HG03039 (cell line): ENCODE measurements around the gene EGFL8.
"Not testable (repeated sequence)": the region's sequence is repeated elsewhere in the genome, so short reads cannot be mapped to it uniquely, and the experiment has no call there.

Experiments
- ATAC-seq: cut with Tn5 transposase; IDR thresholded peaks from one replicate; pipeline ENCODE4 v1.9.1; 2021; ENCODE audit warnings: mild to moderate bottlenecking, moderate library complexity; ENCODE audit not compliant: unreplicated experiment

The EGFL8 gene

GRCh38 chr6:32194825-32195651 lies 30.6 kb downstream of the EGFL8 start:
- ATAC-seq: no peak

GRCh38 chr6:32195652-32195901 lies 31.2 kb downstream of the EGFL8 start:
- ATAC-seq: peak; percentile 76

GRCh38 chr6:32195902-32196681 lies 31.7 kb downstream of the EGFL8 start:
- peak; percentile 1 for ATAC-seq

- no peak for ATAC-seq
Measured at GRCh38 chr6:32196682-32197616, 32.6 kb downstream of the EGFL8 start.

GRCh38 chr6:32198345-32198696 lies 33.9 kb downstream of the EGFL8 start:
- ATAC-seq: no peak

- no peak for ATAC-seq
Measured at GRCh38 chr6:32198866-32199265, 34.5 kb downstream of the EGFL8 start.

GRCh38 chr6:32200711-32201475 lies 36.5 kb downstream of the EGFL8 start:
- no peak for ATAC-seq

GRCh38 chr6:32202186-32202585 lies 37.8 kb downstream of the EGFL8 start:
- ATAC-seq: no peak

- ATAC-seq: no peak
Measured at GRCh38 chr6:32203426-32204267, 39.3 kb downstream of the EGFL8 start.

GRCh38 chr6:32204268-32204715 lies 39.9 kb downstream of the EGFL8 start:
- ATAC-seq: no peak

- no peak for ATAC-seq
Measured at GRCh38 chr6:32208996-32209395, 44.6 kb downstream of the EGFL8 start.

- no peak for ATAC-seq
Measured at GRCh38 chr6:32210191-32210601, 45.8 kb downstream of the EGFL8 start.

GRCh38 chr6:32211432-32211831 lies 47.0 kb downstream of the EGFL8 start:
- ATAC-seq: not testable (repeated sequence)

- no peak for ATAC-seq
Measured at GRCh38 chr6:32212076-32212760, 47.8 kb downstream of the EGFL8 start.

- ATAC-seq: no peak
Measured at GRCh38 chr6:32213649-32214048, 49.3 kb downstream of the EGFL8 start.

GRCh38 chr6:32214126-32214525 lies 49.7 kb downstream of the EGFL8 start:
- no peak for ATAC-seq

GRCh38 chr6:32215617-32216016 lies 51.2 kb downstream of the EGFL8 start:
- ATAC-seq: no peak

GRCh38 chr6:32216285-32216684 lies 51.9 kb downstream of the EGFL8 start:
- no peak for ATAC-seq

- no peak for ATAC-seq
Measured at GRCh38 chr6:32216998-32217397, 52.6 kb downstream of the EGFL8 start.
